Raji (cell line): Measurements from ENCODE around the gene ATP9A.

ENCODE experiments used
- POLR2A ChIP-seq: IDR thresholded peaks from 2 replicates; pipeline ENCODE4 v1.6.1; 2011; ENCODE audit warnings: low read depth, low read length, control low read depth; ENCODE audit not compliant: insufficient read depth

Gene ATP9A

DNA sequence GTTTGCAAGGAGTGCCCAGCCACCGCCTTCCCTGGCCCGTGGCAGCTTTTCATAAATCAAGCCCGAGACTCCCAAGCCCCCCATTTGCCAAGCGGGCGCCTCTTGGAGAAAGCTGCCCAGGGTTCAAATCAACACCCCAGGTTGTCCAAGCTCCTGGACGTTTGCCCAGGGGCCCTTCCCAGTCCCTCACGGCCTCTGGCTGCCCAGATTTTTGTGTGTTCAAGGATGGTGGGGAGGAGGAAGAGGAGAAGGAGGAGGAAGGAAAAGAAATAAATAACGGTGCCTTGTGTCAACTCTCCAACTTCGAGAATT is 205.1 kb downstream of the ATP9A start:
- no peak for TF ChIP-seq POLR2A

DNA sequence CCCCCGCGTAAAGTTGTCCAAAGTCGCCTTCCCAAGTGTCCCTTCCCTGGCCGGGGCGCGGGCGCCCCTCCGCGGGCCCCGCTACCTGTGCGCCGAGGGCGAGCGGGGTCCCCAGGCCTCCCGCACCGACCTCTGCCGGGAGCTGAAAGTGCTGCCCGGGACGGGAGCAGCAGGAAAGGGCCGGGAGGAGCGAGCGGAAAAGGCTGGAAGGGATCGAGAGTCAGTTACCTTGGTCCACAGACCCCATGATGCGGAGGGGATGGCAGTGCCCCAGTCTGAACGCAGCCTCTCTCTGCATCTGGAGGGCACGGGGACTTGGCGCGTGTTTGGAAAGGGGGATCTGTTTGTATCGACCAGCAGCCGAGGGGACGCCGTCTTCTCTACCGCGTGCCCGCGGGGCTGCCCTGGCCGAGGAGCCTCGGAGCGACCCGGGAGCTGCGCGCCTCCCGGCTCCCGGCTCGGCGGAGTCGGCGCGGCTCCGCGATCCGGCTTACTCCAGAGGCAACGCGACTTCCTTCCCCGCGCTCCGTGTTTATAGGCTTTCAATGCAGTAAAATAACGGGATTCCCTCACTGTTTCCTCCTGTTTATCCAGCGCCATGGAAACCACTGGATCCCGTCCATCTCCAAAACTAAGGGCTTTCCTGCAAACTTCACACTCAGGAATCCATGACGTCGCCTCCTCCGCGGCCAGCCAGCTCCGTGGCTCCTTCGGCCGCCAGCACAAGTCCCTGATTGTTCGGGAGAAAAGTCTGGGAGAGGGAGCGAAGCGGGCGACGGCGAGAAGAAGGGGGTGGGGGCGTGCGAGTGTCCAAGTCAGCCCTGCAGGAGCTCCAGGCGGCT is 205.6 kb downstream of the ATP9A start:
- TF ChIP-seq POLR2A: no peak

DNA sequence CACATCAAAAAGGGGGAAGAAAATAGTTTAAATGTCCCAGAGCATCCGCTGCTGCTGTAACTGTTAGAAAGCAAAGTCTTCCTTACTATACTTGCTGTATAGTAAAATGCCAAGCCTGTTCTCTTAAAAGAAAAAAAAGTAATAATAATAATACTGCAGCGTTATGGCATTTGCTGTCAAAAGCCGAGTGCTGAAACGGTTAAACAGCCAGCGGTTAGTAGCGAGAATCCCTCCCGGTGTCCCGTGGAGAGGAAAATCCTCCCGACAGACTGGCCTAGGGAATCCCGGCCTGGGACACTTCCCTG is 206.2 kb downstream of the ATP9A start:
- no peak for TF ChIP-seq POLR2A

DNA sequence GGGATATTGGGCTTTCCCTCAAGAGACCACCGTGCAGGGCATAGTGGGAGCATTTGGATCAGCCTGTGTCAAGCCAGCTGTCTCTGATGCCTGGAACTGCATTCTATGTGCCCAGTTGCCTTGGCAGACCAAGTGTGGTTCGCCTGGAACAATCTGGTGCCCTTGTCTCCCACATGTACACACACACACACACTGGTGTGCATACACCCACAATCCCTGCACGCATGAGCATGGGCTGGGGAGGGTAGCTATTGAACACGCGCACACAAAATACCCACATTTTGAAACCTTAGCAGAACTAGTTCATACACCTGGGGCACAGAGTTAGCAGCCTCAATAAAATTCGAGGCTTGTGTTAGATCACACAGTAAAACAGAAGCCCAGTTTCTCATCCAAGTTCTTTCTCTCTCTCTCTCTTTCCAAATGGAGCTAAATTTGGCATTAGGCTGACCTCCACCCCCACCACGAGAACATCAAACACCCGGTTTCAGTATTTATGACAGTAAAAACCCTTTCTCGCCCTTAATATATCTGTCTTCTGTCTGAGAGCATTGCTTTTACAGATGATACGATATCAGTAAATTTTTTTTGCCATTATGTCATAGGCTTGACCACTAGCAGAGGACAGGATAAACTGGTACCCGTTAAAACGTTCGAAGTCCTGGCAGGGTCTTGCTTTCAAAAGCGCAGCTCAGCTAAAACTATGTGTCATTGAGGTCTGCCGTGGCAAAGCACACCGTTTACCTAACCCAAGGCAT is 207.5 kb downstream of the ATP9A start:
- TF ChIP-seq POLR2A: no peak

DNA sequence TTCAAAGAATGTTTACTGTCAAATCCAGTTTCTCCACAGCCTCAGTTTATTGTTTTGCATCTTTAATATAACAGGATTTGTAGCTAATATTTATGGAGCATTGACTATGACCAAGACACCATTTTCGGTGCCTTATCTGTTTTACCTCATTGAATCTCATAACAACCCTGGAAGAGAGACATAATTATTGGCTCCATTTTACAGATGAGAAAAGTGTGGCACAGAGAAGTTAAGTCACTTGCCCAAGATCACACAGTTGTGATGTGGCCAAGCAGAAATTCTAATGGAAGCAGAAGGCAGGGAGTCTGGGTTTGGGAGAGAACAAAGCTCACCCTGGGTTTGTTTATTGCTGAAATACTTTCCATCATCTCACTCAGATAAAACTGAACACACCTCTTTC is 208.1 kb downstream of the ATP9A start:
- no peak for TF ChIP-seq POLR2A

DNA sequence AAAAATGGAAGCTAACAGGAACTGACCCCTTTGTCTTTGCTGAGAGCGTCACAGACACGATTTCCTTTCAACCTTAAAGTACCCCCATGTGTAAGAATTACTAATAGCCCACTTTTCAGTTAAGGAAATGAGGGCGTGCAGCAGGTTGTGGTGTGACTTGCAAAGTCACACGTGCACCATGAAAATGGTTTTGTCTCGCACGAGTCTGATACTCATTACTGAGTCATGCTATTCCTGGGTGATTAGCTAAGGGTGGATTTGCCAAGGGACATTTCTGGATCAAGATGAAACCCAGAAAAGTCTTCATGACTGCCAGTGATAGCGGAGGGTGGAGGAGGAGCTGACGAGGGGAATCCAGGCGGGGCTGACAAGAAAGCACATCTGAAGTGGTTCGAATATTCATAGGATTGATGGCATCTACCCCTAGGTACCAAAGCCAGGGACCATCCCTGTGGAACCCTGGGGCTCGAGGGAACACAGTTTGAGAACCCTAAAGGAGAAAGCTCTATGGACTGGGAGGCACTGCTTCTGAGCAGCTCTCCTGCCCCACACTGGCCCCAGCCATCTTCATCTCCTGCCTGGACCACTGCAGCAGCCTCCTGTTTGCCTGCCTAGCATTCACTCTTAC is 213.5 kb downstream of the ATP9A start:
- no peak for TF ChIP-seq POLR2A

DNA sequence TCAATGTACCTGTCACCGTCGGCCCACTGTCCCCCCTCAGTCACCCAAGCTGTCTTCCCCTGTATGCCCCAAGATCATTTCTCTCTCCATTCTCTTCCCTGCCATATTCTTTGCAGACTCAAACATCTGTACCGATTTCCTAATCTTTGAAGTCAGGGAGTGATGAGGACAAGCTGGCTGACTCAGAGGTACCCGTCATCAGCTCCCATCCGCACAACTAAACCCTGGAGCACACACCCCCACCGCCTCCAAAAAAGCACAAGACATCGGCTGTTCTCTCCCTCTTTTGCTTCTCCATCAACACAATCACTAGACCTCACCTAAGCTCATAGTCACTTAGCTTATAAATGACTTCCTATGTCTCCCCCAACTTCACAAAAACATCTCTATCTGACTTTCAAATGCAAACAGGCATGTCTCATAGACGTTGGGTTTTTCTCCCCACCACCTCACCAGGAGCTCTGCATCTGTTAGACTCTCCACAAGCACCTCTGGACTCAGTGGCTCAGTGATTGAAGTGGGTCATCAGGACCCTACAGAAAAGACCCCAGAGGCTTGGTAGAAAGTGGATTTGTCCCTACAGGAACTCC is 214.2 kb downstream of the ATP9A start:
- TF ChIP-seq POLR2A: no peak

DNA sequence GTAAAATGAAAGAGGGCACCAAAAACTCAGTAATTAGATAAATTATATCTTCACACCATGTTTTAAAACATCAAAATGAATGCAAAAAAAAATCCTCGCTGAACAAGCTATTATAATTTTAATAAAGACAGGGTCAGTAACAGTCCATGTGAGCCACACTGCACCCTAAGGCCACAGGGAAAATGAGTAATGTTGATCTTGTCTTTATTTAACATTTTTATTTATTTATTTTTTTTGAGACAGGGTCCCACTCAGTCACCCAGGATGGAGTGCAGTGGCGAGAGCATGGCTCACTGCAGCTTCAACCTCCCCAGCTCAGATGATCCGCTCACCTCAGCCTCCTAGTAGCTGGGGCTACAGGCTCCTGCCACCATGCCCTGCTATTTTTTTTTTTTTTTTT is 217.0 kb downstream of the ATP9A start:
- no peak for TF ChIP-seq POLR2A

DNA sequence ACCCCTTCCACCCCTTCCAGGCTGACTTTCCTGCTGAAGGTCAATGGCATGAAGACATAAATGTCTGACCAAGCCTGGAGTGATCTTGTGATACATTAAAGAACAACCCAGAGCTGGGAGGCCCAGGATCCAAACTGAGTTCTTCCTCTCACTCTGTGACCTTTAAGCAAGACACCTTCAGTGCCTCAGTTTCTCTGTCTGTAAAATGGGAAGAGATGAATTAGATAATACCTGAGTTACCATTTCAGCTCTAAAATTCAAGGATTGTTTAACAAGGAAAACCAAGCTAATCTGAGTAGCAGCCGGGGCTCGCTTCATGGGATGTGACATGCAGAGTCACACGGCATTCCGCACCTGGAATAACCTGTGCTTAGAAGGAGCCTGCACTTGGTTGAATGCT is 218.7 kb downstream of the ATP9A start:
- no peak for TF ChIP-seq POLR2A

DNA sequence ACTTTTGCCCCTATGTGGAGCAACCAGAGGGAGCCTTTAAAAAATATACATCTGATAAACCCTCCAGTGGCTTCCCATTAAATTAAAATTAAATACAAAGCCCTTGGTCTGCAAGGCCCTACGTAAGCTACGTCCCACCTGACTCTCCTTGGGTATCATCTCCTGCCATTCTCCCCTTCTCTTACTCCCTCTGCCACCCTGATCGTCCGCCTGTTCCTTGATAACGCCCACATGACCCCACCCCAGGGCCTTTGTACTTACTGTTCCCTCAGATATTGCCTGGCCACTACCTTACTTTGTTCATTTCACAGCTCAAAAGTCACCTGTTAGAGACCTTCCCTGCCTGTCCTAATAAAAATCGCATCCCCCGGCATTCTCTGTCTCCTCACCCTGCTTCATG is 220.2 kb downstream of the ATP9A start:
- no peak for TF ChIP-seq POLR2A
